ENCODE data around the gene JSRP1. TPM values are rescaled to one million over a fixed set of nuclear protein-coding genes. Genes with fewer than 3 reads are reported as not detected.

JSRP1 gene
- total and polyA plus RNA-seq, 7 donors: 107 to 271 (median 137) TPM

- ATAC-seq (no peak), DNase-seq (no peak)
- H3K9me3 ChIP-seq: no peaks in the 10 kb centered on the region
- intact Hi-C loops (cut with DNase I): no loop called here
- H3K36me3 ChIP-seq (ENCODE audit: insufficient read depth in 1 of 2, low read depth in 1 of 2): peaks cover 0 to 23% of the 10 kb centered on the region in 2 donors
- peak overlapping the region; percentile 99 for H3K27ac ChIP-seq
- 79 to 89% (median 80%) methylated on average over 4 of the region's 4 CpGs for WGBS, 3 donors
- TF ChIP-seq, protein P1, sequence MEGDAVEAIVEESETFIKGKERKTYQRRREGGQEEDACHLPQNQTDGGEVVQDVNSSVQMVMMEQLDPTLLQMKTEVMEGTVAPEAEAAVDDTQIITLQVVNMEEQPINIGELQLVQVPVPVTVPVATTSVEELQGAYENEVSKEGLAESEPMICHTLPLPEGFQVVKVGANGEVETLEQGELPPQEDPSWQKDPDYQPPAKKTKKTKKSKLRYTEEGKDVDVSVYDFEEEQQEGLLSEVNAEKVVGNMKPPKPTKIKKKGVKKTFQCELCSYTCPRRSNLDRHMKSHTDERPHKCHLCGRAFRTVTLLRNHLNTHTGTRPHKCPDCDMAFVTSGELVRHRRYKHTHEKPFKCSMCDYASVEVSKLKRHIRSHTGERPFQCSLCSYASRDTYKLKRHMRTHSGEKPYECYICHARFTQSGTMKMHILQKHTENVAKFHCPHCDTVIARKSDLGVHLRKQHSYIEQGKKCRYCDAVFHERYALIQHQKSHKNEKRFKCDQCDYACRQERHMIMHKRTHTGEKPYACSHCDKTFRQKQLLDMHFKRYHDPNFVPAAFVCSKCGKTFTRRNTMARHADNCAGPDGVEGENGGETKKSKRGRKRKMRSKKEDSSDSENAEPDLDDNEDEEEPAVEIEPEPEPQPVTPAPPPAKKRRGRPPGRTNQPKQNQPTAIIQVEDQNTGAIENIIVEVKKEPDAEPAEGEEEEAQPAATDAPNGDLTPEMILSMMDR (IDR thresholded peaks at IDR 0.05): no peak
- no peaks in the 10 kb centered on the region for H3K27me3 ChIP-seq (ENCODE audit: insufficient read depth in 3 of 3, low read length in 2 of 3)
- H3K4me3 ChIP-seq: peak overlapping the region; percentile 97
- H3K4me1 ChIP-seq: peaks cover 35% of the 10 kb centered on the region
Measured at GRCh38 chr19:2268480-2268830, 12.2 kb upstream of the JSRP1 start.

DNA sequence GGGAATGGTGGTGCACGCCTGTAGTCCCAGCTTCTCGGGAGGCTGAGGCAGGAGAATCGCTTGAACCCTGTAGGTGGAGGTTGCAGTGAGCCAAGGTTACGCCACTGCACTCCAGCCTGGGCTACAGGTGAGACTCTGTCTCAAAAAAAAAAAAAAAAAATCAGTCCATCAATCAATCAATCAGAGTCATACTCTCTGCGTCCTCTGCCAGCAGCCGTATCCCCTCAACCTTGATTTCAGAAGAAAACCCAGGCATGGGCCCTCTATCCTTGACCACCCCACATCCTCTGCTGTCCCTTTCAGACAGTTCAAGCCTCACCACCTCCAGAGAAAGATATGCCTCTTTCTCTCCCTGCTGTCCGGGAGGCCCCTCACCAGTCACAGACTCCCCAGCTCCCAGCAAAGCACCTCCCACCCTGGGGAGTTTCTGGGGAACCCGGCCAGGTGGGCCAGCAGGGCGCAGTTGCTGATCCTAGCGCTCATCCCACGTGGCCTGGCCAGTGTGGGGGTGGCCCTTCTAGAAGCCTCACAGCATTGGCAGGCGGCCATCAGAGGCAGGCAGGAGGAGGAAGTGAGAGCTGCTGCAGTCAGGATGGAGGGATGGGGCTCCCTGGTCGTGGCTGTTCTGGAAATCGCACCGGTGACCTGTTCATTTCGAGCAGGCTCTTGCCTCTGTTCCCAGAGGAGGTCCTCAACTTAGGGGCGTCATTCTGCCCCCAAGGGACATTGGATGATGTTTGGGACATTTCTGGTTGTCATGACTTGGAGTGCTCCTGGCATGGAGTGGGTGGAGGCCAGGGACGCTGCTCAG lies 10.2 kb upstream of the JSRP1 start:
- TF ChIP-seq, protein P1 (IDR thresholded peaks at IDR 0.05): no peak
- no peak overlapping the region for H3K4me3 ChIP-seq
- no peak for ATAC-seq

DNA sequence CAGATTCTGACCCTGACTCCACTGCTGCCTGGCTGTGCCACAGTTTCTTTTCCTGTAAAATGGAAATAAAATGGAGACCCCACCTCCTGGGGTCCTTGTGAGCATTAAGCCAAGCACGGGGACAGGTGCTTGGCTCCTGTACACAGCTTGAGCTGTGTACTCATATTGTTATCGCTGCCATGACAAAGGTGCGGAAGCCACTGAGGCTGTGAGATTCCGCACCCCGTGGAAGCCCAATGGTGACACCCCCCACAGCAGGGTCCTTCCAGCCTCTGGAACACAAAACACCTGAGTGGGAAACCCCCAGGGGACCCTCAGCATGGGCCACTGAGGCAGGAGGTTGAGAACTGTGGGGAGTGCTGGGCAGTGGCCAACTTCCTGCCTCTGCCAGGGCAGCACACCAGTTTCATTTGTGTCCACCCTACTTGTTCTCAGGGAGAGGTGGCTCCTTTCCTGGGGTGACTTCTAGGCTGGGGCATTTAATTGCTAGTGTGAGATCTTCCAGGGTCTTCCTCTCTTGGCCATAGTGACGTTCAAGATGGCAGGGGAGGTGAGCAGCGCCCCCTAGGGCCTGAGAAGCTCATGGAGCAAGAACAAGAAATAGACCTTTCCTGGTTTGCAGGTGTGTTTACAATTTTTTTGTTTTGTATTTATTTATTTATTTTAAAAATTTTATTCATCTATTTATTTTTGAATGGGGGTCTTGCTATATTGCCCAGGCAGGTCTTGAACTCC lies 5.4 kb upstream of the JSRP1 start:
- no peak overlapping the region for H3K27ac ChIP-seq
- H3K36me3 ChIP-seq (ENCODE audit: insufficient read depth in 1 of 2, low read depth in 1 of 2): no peaks in the 10 kb centered on the region
- H3K4me1 ChIP-seq: peaks cover 4% of the 10 kb centered on the region
- no peaks in the 10 kb centered on the region for H3K27me3 ChIP-seq (ENCODE audit: insufficient read depth in 3 of 3, low read length in 2 of 3)
- DNase-seq (peak in 1 of 2 donors; percentile 76), ATAC-seq (peak in 3 of 4 donors; percentile 35 to 54 (median 47))
- TF ChIP-seq, protein P1 (IDR thresholded peaks at IDR 0.05): peak; percentile 53
- WGBS, 3 donors: 64 to 69% (median 68%) methylated on average over 7 of the region's 7 CpGs
- H3K9me3 ChIP-seq: no peaks in the 10 kb centered on the region
- no peak overlapping the region for H3K4me3 ChIP-seq
- intact Hi-C loops (cut with DNase I): no loop called here

More for the DNA sequence above, 10.2 kb upstream of the JSRP1 start:
- H3K27me3 ChIP-seq (ENCODE audit: insufficient read depth in 3 of 3, low read length in 2 of 3): no peaks in the 10 kb centered on the region
- no peaks in the 10 kb centered on the region for H3K9me3 ChIP-seq
- no peak overlapping the region for H3K27ac ChIP-seq
- peaks cover 15% of the 10 kb centered on the region for H3K4me1 ChIP-seq
- WGBS, 3 donors: 44 to 56% (median 51%) methylated on average over 18 of the region's 18 CpGs
- intact Hi-C loops (cut with DNase I): no loop called here
- peaks cover 0 to 3% of the 10 kb centered on the region in 2 donors for H3K36me3 ChIP-seq (ENCODE audit: insufficient read depth in 1 of 2, low read depth in 1 of 2)
- DNase-seq: peak; percentile 86 to 89

DNA sequence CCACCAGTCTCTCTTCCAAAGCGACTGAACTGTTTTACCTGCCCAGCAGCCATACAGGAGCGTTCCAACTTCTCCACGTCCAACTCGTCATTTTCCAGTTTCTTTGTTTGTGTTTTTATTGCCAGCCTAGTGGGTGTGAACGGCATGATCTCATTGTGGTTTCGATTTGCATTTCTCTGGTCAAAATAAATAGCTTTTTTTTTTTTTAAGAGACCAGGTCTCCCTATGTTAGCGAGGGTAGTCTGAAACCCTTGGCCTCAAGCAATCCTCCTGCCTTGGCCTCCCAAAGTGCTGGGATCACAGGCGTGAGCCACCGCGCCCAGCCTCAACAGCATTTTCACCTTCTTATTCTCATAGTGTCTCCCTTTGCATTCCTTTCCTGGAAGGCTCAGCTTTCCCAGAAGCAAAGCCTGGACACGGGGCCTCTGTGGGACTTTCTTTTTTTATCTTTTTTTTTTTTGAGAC lies 4.2 kb upstream of the JSRP1 start:
- DNase-seq: no peak
- no peak for ATAC-seq
- Histone ChIP-seq H3K9me3 (no peaks in the 10 kb centered on the region), H3K27me3 (ENCODE audit: insufficient read depth in 3 of 3, low read length in 2 of 3) (no peaks in the 10 kb centered on the region), H3K36me3 (ENCODE audit: insufficient read depth in 1 of 2, low read depth in 1 of 2) (no peaks in the 10 kb centered on the region), H3K27ac (no peak overlapping the region), H3K4me3 (no peak overlapping the region), H3K4me1 (no peaks in the 10 kb centered on the region)
- 73 to 76% (median 75%) methylated on average over 11 of the region's 11 CpGs for WGBS, 3 donors
- TF ChIP-seq, protein P1 (IDR thresholded peaks at IDR 0.05): no peak
- intact Hi-C loops (cut with DNase I): no loop called here
